HepG2 (cell line): ENCODE results near the gene ERCC6L2. TPM values are rescaled to one million over a fixed set of nuclear protein-coding genes. Genes with fewer than 3 reads are reported as not detected.

Source experiments
- ARID2 ChIP-seq: sonication (generic); formaldehyde crosslinking; IDR thresholded peaks from 2 replicates; pipeline ENCODE4 v1.8.1; 2022; ENCODE audit warnings: mild to moderate bottlenecking, missing genetic modification reagents, borderline replicate concordance
- ARNTL ChIP-seq: sonication (generic); formaldehyde crosslinking; IDR thresholded peaks from 2 replicates; pipeline ENCODE4 v1.4.0; 2020; ENCODE audit warnings: mild to moderate bottlenecking, missing genetic modification reagents
- KDM5A ChIP-seq: fragments of 200-600 bp; sonication (generic); IDR thresholded peaks from 2 replicates; pipeline ENCODE4 v1.7.0; 2018; ENCODE audit warnings: antibody characterized with exemption, mild to moderate bottlenecking, low read length, borderline replicate concordance
- KMT2A ChIP-seq: sonication (generic); formaldehyde crosslinking; IDR thresholded peaks from 2 replicates; pipeline ENCODE4 v1.4.0; 2020; ENCODE audit warnings: missing genetic modification reagents
- NCOA1 ChIP-seq: sonication (generic); formaldehyde crosslinking; IDR thresholded peaks from 2 replicates; pipeline ENCODE4 v1.9.0; 2021; ENCODE audit warnings: missing genetic modification reagents
- SMAD9 ChIP-seq: sonication (generic); formaldehyde crosslinking; IDR thresholded peaks from 2 replicates; pipeline ENCODE4 v1.5.1; 2020; ENCODE audit warnings: mild to moderate bottlenecking, missing genetic modification reagents
- SNAI1 ChIP-seq: sonication (generic); formaldehyde crosslinking; IDR thresholded peaks from 2 replicates; pipeline ENCODE4 v1.5.0; 2020; ENCODE audit warnings: mild to moderate bottlenecking, missing genetic modification reagents, borderline replicate concordance
- UBTF ChIP-seq: sonication (generic); formaldehyde crosslinking; IDR thresholded peaks from 2 replicates; pipeline ENCODE4 v1.4.0; 2020; ENCODE audit warnings: mild to moderate bottlenecking, missing genetic modification reagents
- WIZ ChIP-seq: sonication (generic); formaldehyde crosslinking; IDR thresholded peaks from 2 replicates; pipeline ENCODE4 v1.5.1; 2020; ENCODE audit warnings: mild to moderate bottlenecking, missing genetic modification reagents
- ZBTB21 ChIP-seq: sonication (generic); formaldehyde crosslinking; IDR thresholded peaks from 2 replicates; pipeline ENCODE4 v1.4.0; 2020; ENCODE audit warnings: missing genetic modification reagents
- ZBTB44 ChIP-seq: sonication (generic); formaldehyde crosslinking; IDR thresholded peaks from 2 replicates; pipeline ENCODE4 v1.4.0; 2020; ENCODE audit warnings: missing genetic modification reagents
- ZFP90 ChIP-seq: sonication (generic); formaldehyde crosslinking; IDR thresholded peaks from 2 replicates; pipeline ENCODE4 v1.8.0; 2022; ENCODE audit warnings: missing genetic modification reagents, mild to moderate bottlenecking, inconsistent platforms, borderline replicate concordance
- ZNF30 ChIP-seq: sonication (generic); formaldehyde crosslinking; IDR thresholded peaks from 2 replicates; pipeline ENCODE4 v1.5.0; 2020; ENCODE audit warnings: mild to moderate bottlenecking, missing genetic modification reagents
- ZNF589 ChIP-seq: sonication (generic); formaldehyde crosslinking; conservative IDR thresholded peaks from 2 replicates; pipeline ENCODE4 v1.8.0; 2022; ENCODE audit warnings: mild to moderate bottlenecking, moderate library complexity, missing genetic modification reagents
- ZNF788 ChIP-seq: sonication (generic); formaldehyde crosslinking; IDR thresholded peaks from 2 replicates; pipeline ENCODE4 v1.5.0; 2020; ENCODE audit warnings: mild to moderate bottlenecking, missing genetic modification reagents, borderline replicate concordance
- polyA plus RNA-seq, 8 experiments: library from polyadenylated mRNA; depleted of rRNA in 3 of 8; stranded (reverse) in 7 of 8; unstranded in 1 of 8; fragments of >200 nt; fragmentation: Illumina TruSeq in 4 of 8; extraction: Trizol in 4 of 8; gene quantifications; 2 replicates each; pipeline versions ENCODE4 v1.2.1 to v1.2.3, GENCODE V29; 2011 to 2016; ENCODE audit warnings: low read depth in 4 of 8, missing spikeins in 1 of 8, mixed read lengths in 1 of 8; ENCODE audit not compliant: insufficient read depth in 1 of 8
- total RNA-seq, 5 experiments: library from RNA; depleted of rRNA; stranded (reverse); fragments of >200 nt; fragmentation: Illumina TruSeq; extraction: Trizol; gene quantifications; 2 replicates each; pipeline ENCODE4 v1.2.3, GENCODE V29; 2016; ENCODE audit warnings: low read depth in 1 of 5
- TF ChIP-seq, protein P1 (sequence below): sonication (generic); formaldehyde crosslinking; IDR thresholded peaks from 2 replicates; pipeline ENCODE4 v1.5.0; 2020; ENCODE audit warnings: mild to moderate bottlenecking, missing genetic modification reagents, borderline replicate concordance
- TF ChIP-seq, protein P2 (sequence below): sonication (generic); formaldehyde crosslinking; IDR thresholded peaks from 2 replicates; pipeline ENCODE4 v1.5.0; 2020; ENCODE audit warnings: missing genetic modification reagents
- TF ChIP-seq, protein P3 (sequence below), 2 experiments: sonication (generic) in 1 of 2; formaldehyde crosslinking in 1 of 2; IDR thresholded peaks; 2 replicates each; pipeline versions ENCODE4 v1.5.1 to v1.6.1; 2011 to 2020; ENCODE audit warnings: borderline replicate concordance in 1 of 2, low read depth in 1 of 2, low read length in 1 of 2, mild to moderate bottlenecking in 1 of 2, missing genetic modification reagents in 1 of 2, moderate library complexity in 1 of 2

ERCC6L2 gene
- total and polyA plus RNA-seq, 2 of the 13 experiments (the other 11 are each of a cell fraction or from before 2014, with no cell fraction given), result 13.4 to 45.9 TPM

GRCh38 chr9:95876138-95876444 is 600 bp downstream of the ERCC6L2 start (continued):
- TF ChIP-seq KDM5A (0 out of 2 replicates have a peak, but pooled peaks have one; percentile 28), SNAI1 (CRISPR knock-in tag) (0 out of 2 replicates have a peak, but pooled peaks have one; percentile 42), ZBTB21 (CRISPR knock-in tag) (no peak), ARID2 (CRISPR knock-in tag) (peak; percentile 53; the same call in 1 of the 2 replicates), ZNF589 (no peak), ZNF30 (CRISPR knock-in tag) (peak; percentile 29; the same call in 1 of the 2 replicates), UBTF (CRISPR knock-in tag) (peak; percentile 5; the same call in 1 of the 2 replicates), NCOA1 (CRISPR knock-in tag) (peak; percentile 20; the same call in 1 of the 2 replicates), WIZ (CRISPR knock-in tag) (0 out of 2 replicates have a peak, but pooled peaks have one; percentile 6), ZBTB44 (CRISPR knock-in tag) (no peak), ZNF788 (CRISPR knock-in tag) (no peak), KMT2A (no peak), ZFP90 (CRISPR knock-in tag) (peak; percentile 9; the same call in 1 of the 2 replicates), ARNTL (CRISPR knock-in tag) (no peak), SMAD9 (CRISPR knock-in tag) (no peak; the same call in 1 of the 2 replicates)
- TF ChIP-seq, protein P1, sequence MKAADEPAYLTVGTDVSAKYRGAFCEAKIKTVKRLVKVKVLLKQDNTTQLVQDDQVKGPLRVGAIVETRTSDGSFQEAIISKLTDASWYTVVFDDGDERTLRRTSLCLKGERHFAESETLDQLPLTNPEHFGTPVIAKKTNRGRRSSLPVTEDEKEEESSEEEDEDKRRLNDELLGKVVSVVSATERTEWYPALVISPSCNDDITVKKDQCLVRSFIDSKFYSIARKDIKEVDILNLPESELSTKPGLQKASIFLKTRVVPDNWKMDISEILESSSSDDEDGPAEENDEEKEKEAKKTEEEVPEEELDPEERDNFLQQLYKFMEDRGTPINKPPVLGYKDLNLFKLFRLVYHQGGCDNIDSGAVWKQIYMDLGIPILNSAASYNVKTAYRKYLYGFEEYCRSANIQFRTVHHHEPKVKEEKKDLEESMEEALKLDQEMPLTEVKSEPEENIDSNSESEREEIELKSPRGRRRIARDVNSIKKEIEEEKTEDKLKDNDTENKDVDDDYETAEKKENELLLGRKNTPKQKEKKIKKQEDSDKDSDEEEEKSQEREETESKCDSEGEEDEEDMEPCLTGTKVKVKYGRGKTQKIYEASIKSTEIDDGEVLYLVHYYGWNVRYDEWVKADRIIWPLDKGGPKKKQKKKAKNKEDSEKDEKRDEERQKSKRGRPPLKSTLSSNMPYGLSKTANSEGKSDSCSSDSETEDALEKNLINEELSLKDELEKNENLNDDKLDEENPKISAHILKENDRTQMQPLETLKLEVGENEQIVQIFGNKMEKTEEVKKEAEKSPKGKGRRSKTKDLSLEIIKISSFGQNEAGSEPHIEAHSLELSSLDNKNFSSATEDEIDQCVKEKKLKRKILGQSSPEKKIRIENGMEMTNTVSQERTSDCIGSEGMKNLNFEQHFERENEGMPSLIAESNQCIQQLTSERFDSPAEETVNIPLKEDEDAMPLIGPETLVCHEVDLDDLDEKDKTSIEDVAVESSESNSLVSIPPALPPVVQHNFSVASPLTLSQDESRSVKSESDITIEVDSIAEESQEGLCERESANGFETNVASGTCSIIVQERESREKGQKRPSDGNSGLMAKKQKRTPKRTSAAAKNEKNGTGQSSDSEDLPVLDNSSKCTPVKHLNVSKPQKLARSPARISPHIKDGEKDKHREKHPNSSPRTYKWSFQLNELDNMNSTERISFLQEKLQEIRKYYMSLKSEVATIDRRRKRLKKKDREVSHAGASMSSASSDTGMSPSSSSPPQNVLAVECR, result peak; percentile 59; the same call in 1 of the 2 replicates
- TF ChIP-seq, protein P2, sequence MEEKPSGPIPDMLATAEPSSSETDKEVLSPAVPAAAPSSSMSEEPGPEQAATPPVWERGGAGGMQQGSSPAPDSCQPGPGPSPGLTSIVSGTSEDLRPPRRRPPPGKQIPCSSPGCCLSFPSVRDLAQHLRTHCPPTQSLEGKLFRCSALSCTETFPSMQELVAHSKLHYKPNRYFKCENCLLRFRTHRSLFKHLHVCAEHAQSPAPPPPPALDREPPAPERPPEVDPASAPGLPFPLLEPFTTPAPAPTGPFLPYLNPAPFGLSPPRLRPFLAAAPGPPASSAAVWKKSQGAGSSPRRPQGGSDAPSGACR (CRISPR knock-in tag), result 0 out of 2 replicates have a peak, but pooled peaks have one; percentile 0
- TF ChIP-seq, protein P3, sequence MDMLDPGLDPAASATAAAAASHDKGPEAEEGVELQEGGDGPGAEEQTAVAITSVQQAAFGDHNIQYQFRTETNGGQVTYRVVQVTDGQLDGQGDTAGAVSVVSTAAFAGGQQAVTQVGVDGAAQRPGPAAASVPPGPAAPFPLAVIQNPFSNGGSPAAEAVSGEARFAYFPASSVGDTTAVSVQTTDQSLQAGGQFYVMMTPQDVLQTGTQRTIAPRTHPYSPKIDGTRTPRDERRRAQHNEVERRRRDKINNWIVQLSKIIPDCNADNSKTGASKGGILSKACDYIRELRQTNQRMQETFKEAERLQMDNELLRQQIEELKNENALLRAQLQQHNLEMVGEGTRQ (IDR thresholded peaks at IDR 0.05; ENCODE audit: low read depth, low read length), result no peak
- TF ChIP-seq, protein P3 (CRISPR knock-in tag; IDR thresholded peaks at IDR 0.05; ENCODE audit: borderline replicate concordance), result 0 out of 2 replicates have a peak, but pooled peaks have one; percentile 2
